ENCODE results near the gene ZNF181. TPM values are rescaled to one million over a fixed set of nuclear protein-coding genes. Genes with fewer than 3 reads are reported as not detected.

Gene ZNF181
- polyA plus RNA-seq, 1 of the 3 experiments (the other 2 are of a cell fraction): 8.1 TPM

DNA sequence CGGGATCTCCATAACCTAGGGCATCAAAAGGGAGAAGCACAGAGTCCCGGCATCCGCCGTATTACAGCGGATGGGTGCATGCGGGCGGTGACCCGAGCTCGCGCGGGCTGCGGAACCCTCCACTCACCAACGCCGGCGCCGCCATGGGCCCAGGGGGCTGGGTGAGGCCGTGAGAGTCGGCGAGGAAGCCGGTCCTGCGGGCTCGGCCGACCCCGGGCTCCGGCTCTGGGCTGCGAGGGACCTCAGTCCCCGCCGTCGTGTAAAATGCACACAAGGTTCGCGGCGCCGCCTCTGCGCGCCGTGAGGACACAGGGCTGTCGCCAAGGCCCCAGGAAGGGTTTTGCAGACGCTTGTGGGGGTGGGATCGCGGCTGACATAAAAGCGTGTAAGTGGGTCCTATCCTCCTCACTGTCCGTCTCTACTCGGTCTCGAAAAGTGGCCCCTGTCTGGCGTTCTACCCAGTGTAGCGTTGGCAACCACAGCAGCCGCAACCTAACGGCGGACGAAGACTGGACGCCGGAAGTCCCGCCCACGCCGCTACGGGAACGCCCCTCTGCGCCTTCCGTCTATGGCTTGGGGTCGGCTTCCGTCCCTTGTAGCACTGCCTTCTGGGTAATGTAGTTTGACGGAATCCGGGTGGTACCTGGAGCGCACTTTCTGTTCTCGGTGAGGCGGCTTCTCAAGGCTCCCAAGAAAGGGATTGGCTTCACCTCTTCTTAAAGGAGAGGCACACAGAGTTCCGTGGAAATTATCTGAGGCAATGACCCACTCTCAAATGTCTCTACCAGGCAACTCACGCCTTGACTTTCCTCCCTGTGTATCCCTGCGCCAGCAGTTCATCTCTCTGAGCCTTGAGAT, 38.9 kb downstream of the ZNF181 start, which contains the start of gene ZNF599:
Gene ZNF599 (minus strand): TSS at position 519 of the 858 bp plus-strand sequence. CDS start 374 bp downstream, at position 145.
- Histone ChIP-seq H3K4me3 (ENCODE audit: low read depth in 2 of 2, low read length in 1 of 2) (peak within 1 kb of the TSS; percentile 91 to 92), H3F3A (replicated peaks; ENCODE audit: insufficient read depth) (no peaks in the 10 kb centered on the region), H3K9ac (peak within 1 kb of the TSS; percentile 74), H2AFZ (ENCODE audit: low read depth) (peak within 1 kb of the TSS; percentile 95), H4K20me1 (ENCODE audit: insufficient read depth) (no peaks in the 10 kb centered on the region), H3K27ac (ENCODE audit: low read depth in 2 of 2, low read length in 1 of 2) (peak within 1 kb of the TSS; percentile 64 to 81; a peak in 3 of 4 replicates), H3K9me2 (no peaks in the 10 kb centered on the region), H3K9me3 (no peaks in the 10 kb centered on the region), H3K36me3 (replicated peaks in 1 of 2; ENCODE audit: control insufficient read depth in 1 of 2, insufficient read depth in 2 of 2, low read length in 1 of 2) (peaks cover 26 to 28% of the 10 kb centered on the region in 2 experiments), H3K27me3 (ENCODE audit: insufficient read depth) (no peaks in the 10 kb centered on the region), H3K4me1 (ENCODE audit: control insufficient read depth in 1 of 2, insufficient read depth in 2 of 2, low read depth in 1 of 2, low read length in 1 of 2) (peaks cover 0 to 6% of the 10 kb centered on the region in 2 experiments; a peak in 2 of 4 replicates), H3K79me2 (ENCODE audit: insufficient read depth) (peaks cover 21% of the 10 kb centered on the region; the same call in 1 of the 2 replicates), H3K4me2 (peak within 1 kb of the TSS; percentile 94)
- 30% methylated on average over 22 of the region's 69 CpGs for WGBS (ENCODE audit: low lambda C conversion rate)
- DNase-seq: peak; percentile 90
- ChIA-PET POLR2A (interaction anchor here (1.2 to 1.4 kb wide), 2 partner anchors 38 to 154 kb away, joined by 3 to 8 read pairs; partner anchors contain the start of gene ZNF30), CTCF (interaction anchor here (1.4 kb wide), 1 partner anchor 60 kb away, joined by 7 read pairs; no protein-coding TSS in a partner anchor)
- TF ChIP-seq RCOR1 (IDR thresholded peaks at IDR 0.05; ENCODE audit: low read length): no peak
- peak; percentile 93 for TF ChIP-seq CHD2 (IDR thresholded peaks at IDR 0.05; ENCODE audit: low read length, partially characterized antibody)
- TF ChIP-seq EP300 (IDR thresholded peaks at IDR 0.05; ENCODE audit: borderline replicate concordance in 1 of 2, low read depth in 1 of 2, low read length in 1 of 2): no peak; a peak in 1 of 4 replicates
- 0 out of 2 replicates have a peak, but pooled peaks have one; percentile 20 for TF ChIP-seq TCF12 (IDR thresholded peaks at IDR 0.05)
- peak; percentile 57 for TF ChIP-seq PBX3 (IDR thresholded peaks at IDR 0.05)
- TF ChIP-seq FOSL2 (IDR thresholded peaks at IDR 0.05; ENCODE audit: borderline replicate concordance, low read depth): no peak
- no peak for TF ChIP-seq EZH2phosphoT487 (IDR thresholded peaks at IDR 0.05; ENCODE audit: borderline replicate concordance, low read depth)
- TF ChIP-seq ELF1 (IDR thresholded peaks at IDR 0.05): peak; percentile 91
- no peak for TF ChIP-seq RXRA (IDR thresholded peaks at IDR 0.05; ENCODE audit: borderline replicate concordance, low read depth)
- no peak for TF ChIP-seq SMC3 (IDR thresholded peaks at IDR 0.05; ENCODE audit: low read depth, low read length)
- TF ChIP-seq FOXM1 (IDR thresholded peaks at IDR 0.05; ENCODE audit: low read depth): no peak
- TF ChIP-seq MEF2A (IDR thresholded peaks at IDR 0.05; ENCODE audit: borderline replicate concordance, low read depth): no peak
- TF ChIP-seq MAX (IDR thresholded peaks at IDR 0.05; ENCODE audit: low read depth): no peak
- no peak for TF ChIP-seq SIN3A (IDR thresholded peaks at IDR 0.05; ENCODE audit: borderline replicate concordance, low read depth, low read length)
- TF ChIP-seq, protein P1, sequence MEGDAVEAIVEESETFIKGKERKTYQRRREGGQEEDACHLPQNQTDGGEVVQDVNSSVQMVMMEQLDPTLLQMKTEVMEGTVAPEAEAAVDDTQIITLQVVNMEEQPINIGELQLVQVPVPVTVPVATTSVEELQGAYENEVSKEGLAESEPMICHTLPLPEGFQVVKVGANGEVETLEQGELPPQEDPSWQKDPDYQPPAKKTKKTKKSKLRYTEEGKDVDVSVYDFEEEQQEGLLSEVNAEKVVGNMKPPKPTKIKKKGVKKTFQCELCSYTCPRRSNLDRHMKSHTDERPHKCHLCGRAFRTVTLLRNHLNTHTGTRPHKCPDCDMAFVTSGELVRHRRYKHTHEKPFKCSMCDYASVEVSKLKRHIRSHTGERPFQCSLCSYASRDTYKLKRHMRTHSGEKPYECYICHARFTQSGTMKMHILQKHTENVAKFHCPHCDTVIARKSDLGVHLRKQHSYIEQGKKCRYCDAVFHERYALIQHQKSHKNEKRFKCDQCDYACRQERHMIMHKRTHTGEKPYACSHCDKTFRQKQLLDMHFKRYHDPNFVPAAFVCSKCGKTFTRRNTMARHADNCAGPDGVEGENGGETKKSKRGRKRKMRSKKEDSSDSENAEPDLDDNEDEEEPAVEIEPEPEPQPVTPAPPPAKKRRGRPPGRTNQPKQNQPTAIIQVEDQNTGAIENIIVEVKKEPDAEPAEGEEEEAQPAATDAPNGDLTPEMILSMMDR (IDR thresholded peaks at IDR 0.05): no peak
- TF ChIP-seq, protein P2, sequence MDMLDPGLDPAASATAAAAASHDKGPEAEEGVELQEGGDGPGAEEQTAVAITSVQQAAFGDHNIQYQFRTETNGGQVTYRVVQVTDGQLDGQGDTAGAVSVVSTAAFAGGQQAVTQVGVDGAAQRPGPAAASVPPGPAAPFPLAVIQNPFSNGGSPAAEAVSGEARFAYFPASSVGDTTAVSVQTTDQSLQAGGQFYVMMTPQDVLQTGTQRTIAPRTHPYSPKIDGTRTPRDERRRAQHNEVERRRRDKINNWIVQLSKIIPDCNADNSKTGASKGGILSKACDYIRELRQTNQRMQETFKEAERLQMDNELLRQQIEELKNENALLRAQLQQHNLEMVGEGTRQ (IDR thresholded peaks at IDR 0.05; ENCODE audit: borderline replicate concordance, low read depth, low read length): no peak
- TF ChIP-seq POLR2AphosphoS5 (IDR thresholded peaks at IDR 0.05; ENCODE audit: low read depth, low read length): peak; percentile 85
- peak; percentile 26 for TF ChIP-seq YY1 (IDR thresholded peaks at IDR 0.05; ENCODE audit: low read depth)
- TF ChIP-seq, protein P3, sequence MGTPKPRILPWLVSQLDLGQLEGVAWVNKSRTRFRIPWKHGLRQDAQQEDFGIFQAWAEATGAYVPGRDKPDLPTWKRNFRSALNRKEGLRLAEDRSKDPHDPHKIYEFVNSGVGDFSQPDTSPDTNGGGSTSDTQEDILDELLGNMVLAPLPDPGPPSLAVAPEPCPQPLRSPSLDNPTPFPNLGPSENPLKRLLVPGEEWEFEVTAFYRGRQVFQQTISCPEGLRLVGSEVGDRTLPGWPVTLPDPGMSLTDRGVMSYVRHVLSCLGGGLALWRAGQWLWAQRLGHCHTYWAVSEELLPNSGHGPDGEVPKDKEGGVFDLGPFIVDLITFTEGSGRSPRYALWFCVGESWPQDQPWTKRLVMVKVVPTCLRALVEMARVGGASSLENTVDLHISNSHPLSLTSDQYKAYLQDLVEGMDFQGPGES (IDR thresholded peaks at IDR 0.05; ENCODE audit: low read depth, low read length): no peak
- TF ChIP-seq JUND (IDR thresholded peaks at IDR 0.05): no peak
- TF ChIP-seq GATA2 (CRISPR knock-in tag; IDR thresholded peaks at IDR 0.05): no peak
- no peak; the same call in 1 of the 2 replicates for TF ChIP-seq NFIC (IDR thresholded peaks at IDR 0.05; ENCODE audit: borderline replicate concordance)
- TF ChIP-seq NRF1 (IDR thresholded peaks at IDR 0.05; ENCODE audit: low read depth, low read length): no peak
- no peak for TF ChIP-seq RAD21 (IDR thresholded peaks at IDR 0.05; ENCODE audit: low read length)
- TF ChIP-seq TAF1 (IDR thresholded peaks at IDR 0.05; ENCODE audit: borderline replicate concordance, low read depth, low read length): no peak
- TF ChIP-seq RFX5 (IDR thresholded peaks at IDR 0.05; ENCODE audit: low read length): no peak
- TF ChIP-seq MXI1 (IDR thresholded peaks at IDR 0.05; ENCODE audit: low read depth, low read length): peak; percentile 49; the same call in 1 of the 2 replicates
